BJ (cell line): ENCODE measurements around the gene GPAM. TPM values are rescaled to one million over a fixed set of nuclear protein-coding genes. Genes with fewer than 3 reads are reported as not detected.

ENCODE experiments used
- CTCF ChIA-PET: fragments of 350-600 bp; formaldehyde crosslinking; extraction: SDS; loops from one replicate; lab custom pipeline; 2021; ENCODE audit warnings: antibody characterized with exemption, inconsistent platforms; lab: Yijun Ruan, JAX
- POLR2A ChIA-PET: fragments of 300-600 bp; sonication (Branson Sonifier 250); formaldehyde crosslinking; extraction: SDS; loops from one replicate; lab custom pipeline; 2021; ENCODE audit warnings: antibody characterized with exemption; lab: Charles Lee
- DNase-seq: peaks from one replicate; pipeline ENCODE4 v3.0.0-alpha.2; 2011; ENCODE audit warnings: low read depth
- H3K27me3 ChIP-seq: 2 replicates; pipeline ENCODE4 v1.6.0; 2011; ENCODE audit warnings: low read length; ENCODE audit not compliant: control insufficient read depth, insufficient read depth
- H3K36me3 ChIP-seq: 2 replicates; pipeline ENCODE4 v1.5.1; 2011; ENCODE audit warnings: low read length; ENCODE audit not compliant: control insufficient read depth, insufficient read depth
- H3K4me3 ChIP-seq: 2 replicates; pipeline ENCODE4 v1.5.1; 2011; ENCODE audit warnings: low read depth, mild to moderate bottlenecking, control low read depth, low read length
- CTCF ChIP-seq: IDR thresholded peaks from 2 replicates; pipeline ENCODE4 v1.5.1; 2011; ENCODE audit warnings: low read depth, mild to moderate bottlenecking, control low read depth, inconsistent platforms, low read length, moderate library complexity; ENCODE audit not compliant: insufficient read depth
- polyA plus RNA-seq: library from polyadenylated mRNA; depleted of rRNA; stranded (reverse); fragments of >200 nt; gene quantifications from 2 replicates; pipeline ENCODE4 v1.2.3, GENCODE V29; 2011

Gene GPAM
- polyA plus RNA-seq, 1 experiment: 4.5 TPM

- CTCF ChIA-PET: no interaction called here
- no peak for TF ChIP-seq CTCF
- Histone ChIP-seq H3K4me3 (no peak overlapping the region), H3K27me3 (no peaks in the 10 kb centered on the region; the same call in 1 of the 2 replicates), H3K36me3 (no peaks in the 10 kb centered on the region)
- no peak for DNase-seq
- POLR2A ChIA-PET: no interaction called here
Measured at GRCh38 chr10:112225771-112226438, 42.3 kb upstream of the GPAM start.

GRCh38 chr10:112224933-112225529 lies 41.5 kb upstream of the GPAM start:
- DNase-seq: no peak
- no peak overlapping the region for H3K4me3 ChIP-seq
- CTCF ChIA-PET: interaction anchor here (0.9 to 1.6 kb wide), 3 partner anchors 10 to 79 kb away, joined by 3 to 5 read pairs (median 4); no protein-coding TSS in a partner anchor
- no peaks in the 10 kb centered on the region; the same call in 1 of the 2 replicates for H3K27me3 ChIP-seq
- H3K36me3 ChIP-seq: no peaks in the 10 kb centered on the region
- TF ChIP-seq CTCF: no peak
- POLR2A ChIA-PET: no interaction called here

- CTCF ChIA-PET: interaction anchor here (0.8 to 1.6 kb wide), 4 partner anchors 8 to 109 kb away, joined by 3 to 5 read pairs (median 4); no protein-coding TSS in a partner anchor
- no peak for DNase-seq
- TF ChIP-seq CTCF: no peak
- Histone ChIP-seq H3K36me3 (no peaks in the 10 kb centered on the region), H3K4me3 (no peak overlapping the region), H3K27me3 (no peaks in the 10 kb centered on the region; the same call in 1 of the 2 replicates)
- POLR2A ChIA-PET: no interaction called here
Measured at GRCh38 chr10:112223725-112224124, 40.2 kb upstream of the GPAM start.

- DNase-seq: no peak
Measured at GRCh38 chr10:112222799-112223198, 39.2 kb upstream of the GPAM start.

More at GRCh38 chr10:112222799-112223198, 39.2 kb upstream of the GPAM start:
- CTCF ChIA-PET: interaction anchor here (1.0 kb wide), 1 partner anchor 108 kb away, joined by 3 read pairs; no protein-coding TSS in a partner anchor
- Histone ChIP-seq H3K27me3 (no peaks in the 10 kb centered on the region; the same call in 1 of the 2 replicates), H3K36me3 (no peaks in the 10 kb centered on the region), H3K4me3 (no peak overlapping the region)
- no peak for TF ChIP-seq CTCF
- POLR2A ChIA-PET: no interaction called here
